ENCODE data around the gene ST3GAL5. TPM values are rescaled to one million over a fixed set of nuclear protein-coding genes. Genes with fewer than 3 reads are reported as not detected.

The ST3GAL5 gene
- polyA plus RNA-seq, 5 donors = 81.2 to 102 (median 84.0) TPM

DNA sequence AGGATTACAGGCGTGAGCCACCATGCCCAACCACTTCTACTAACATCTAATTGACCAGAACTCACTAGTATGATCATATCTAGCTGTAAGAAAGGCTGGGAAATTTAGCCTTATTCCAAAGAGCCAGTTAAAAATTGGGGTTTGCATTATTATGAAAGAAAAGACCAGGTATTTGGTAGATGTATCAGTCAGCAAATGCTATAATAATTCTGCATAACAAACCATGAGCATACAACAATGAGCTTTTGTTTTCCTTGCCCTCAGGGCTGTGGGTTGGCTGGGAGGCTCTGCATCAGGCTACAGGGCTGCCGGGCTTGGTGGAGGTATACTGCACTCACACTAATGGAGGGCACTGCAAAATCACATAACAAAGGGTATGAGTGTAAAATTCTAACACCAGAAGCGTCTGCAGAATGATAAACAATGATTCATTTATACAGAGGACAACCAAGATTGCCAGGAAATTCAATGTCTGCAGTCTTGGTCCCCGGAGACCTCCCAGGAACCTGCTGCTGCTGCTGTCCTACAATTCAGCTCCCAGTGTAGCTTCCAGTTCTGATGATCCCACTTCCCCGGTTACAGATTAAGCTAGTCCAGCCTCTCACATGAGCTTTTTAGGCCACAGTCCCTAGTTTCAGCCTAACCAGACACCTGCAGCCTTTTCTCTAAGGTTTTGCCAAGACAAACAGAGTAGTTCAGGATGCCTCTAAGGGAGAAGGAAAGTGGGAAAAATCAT lies 32.2 kb upstream of the ST3GAL5 start:
- no peak for DNase-seq

DNA sequence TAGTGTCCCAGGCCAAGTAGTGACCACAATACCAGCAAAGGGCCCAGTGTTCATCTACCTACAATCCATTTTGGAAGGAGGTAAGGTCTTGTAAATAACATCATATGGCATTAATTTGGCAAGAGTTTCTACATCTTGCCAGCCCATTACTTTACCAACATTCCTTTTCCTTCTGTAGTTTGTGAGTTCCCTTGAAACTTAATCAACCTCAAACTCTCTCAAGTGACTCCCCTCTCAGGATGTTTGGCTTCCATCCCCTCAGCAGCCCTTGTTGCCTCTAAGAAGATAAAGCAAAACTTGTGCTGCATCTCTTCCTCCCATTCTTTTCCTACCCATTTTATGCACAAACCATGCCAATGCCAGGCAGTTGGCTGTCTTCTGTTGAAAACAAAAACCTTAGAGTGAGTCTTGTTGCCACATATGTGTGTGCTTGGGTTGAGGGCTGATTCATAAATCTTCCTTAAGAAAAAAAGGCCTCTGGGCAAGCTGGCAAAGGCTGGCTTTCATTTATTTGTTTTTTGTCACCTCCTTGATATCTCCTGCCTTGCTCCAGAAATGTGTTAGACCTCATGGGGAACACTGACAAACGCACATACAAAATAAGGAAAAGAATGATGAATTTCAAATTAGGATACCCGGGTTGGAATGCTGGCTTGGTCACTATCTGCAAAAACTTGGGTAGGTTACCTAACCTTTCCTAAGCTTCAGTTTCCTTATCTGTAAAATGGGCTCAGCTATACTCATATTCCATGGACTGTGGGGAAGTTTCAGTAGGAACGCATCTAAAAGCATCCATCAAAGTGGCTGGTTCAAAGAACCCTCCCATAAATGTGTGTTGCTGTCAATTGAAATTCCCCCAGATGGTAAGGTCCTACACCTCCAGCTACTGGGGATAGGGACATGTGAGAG lies 29.4 kb upstream of the ST3GAL5 start:
- no peak for DNase-seq

DNA sequence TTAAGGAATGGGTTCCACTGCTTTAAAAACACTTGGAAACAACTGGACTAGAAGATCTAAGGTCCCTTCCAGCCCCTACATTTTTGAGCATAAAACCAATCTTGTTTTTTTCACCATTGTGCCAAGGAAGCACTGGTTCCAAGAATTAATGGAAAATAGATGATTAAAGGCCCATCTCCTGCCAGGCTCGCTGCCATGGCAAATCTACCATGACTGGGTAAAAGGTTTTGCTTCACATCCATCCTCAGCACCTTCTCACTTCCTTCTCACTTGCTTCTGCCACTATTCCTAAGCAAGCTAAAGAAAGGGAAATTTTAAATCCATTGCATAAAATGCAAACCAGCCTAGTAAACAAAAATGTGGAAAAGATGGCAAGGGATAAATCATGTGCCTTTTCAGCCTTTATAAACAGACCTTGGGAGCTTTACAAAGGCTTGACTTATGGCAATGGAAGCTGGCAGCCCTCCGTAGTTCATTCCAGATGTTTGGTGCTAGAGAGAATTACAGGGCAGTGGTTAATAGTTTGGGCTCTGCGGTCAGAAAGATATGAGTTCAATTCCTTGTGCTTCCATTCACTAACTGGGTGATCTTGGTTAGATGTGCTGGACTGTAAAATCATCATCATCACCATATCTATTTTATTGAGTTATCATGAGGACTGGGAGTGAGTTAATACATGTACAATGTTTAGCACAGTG lies 27.0 kb upstream of the ST3GAL5 start:
- no peak for DNase-seq

DNA sequence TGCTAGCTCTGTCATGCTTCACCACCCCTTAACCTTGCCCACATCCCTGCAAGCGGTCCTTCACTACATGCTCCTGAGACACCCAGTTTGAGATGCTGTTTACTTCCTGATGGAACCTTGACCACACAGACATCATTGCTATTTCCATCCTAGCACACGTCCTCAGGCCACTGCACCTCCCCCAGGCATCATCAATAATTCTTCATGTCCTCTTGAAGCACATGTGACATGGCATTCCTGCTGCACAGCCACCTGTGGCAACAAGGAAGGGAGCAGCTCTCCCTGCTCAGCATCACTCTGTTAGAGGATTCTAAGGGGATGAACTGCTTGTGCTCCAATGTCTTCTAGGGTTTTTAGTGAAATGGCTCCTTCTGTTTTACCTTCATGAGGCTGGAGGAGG lies 26.1 kb upstream of the ST3GAL5 start:
- no peak for DNase-seq

DNA sequence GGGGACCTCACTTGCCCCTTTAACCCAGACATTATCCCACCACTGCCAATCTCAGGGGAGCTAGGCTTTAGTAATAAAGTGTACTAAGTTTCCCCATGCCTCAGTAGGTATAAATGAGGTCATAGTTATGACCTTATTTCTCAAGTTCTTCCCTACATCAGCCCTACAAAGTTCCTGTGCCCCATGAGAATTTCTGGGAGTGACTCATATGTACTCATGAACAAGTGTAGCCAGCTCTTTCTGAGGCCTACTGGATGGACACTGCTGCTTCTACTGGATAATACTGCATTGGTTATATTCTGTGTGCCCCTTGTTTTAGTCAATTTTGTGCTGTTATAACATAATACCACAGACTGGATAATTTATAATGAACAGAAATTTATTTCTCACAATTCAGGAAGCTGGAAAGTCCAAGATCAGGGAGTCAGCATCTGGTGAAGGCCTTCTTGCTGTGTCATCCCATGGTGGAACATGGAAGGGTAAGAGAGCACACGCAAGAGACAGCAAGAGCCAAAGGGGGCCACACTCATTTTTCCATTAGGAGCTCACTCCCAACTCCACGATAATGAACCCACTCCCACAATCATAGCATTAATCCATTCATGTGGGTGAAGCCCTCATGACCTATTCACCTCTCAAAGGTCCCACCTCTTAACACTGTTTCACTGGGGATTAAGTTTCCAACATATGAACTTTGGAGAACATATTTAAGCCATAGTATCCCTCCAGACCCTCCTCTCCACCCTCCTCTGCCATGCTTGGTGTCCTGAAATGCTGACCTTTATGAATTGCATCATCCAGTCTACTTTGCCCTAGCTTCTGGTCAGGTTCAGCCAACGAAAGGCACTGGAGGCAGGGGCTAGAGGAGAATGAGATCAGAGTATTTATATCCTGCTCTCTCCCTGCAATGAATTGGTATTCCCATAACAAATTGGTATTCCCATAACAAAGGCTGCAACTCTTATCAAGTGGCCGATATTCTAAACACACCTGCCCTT lies 25.4 kb upstream of the ST3GAL5 start:
- no peak for DNase-seq

DNA sequence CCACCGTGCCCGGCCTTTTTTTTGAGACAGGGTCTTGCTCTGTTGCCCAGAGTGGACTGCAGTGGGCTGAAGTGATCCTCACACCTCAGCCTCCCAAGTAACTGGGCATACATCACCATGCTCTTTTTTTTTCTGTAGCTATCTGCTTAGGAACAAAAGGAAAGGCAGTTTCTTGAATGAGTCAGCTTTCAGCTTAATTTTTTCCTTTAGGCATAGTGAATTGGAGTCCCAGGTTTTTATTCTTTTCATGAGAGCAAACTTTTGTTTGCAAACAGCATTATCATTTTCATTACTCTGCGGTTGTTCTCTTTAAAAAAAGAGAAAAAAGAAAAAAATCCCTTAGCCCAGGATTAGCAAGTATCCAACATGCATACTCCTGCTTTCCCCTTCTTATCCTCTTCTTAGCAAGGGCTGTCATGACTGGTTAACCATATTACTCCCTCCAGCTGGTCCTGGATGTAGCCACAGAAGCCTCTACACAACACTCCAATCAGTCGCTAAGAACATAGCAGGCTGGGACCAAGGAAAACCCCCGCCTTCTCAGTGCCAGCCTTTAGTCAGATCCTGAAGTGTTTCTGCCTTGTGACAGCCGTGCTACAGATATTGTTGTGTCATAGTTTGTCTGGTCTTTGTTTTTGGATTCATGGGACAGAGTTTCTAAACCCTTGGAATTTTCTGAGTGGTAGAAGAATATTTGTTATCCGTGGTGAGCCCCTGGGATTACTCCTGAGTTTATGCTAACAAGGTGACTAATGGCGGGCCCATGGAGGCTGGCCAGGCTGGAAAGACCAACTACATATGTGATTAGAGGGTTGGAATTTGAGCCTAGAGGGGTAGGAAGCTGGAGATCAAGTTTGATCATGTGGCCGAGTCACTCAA lies 23.3 kb upstream of the ST3GAL5 start:
- DNase-seq = no peak

DNA sequence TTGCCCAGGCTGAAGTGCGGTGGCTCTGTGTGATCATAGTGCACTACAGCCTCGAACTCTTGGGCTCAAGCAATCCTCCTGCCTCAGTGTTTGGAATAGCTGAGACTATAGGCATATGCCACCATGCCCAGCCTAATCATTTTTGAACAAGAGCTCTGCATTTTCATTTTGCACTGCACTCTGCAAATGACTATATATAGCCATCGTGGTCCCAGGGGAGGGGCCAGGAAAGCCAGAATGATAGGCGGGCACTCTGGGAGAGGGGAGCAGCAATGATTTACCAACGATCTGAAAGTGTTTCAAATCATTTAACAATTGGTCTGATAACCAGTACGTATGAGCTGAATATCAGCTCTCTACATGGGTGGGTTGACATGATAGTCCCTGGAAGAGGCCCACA lies 22.3 kb upstream of the ST3GAL5 start:
- no peak for DNase-seq

DNA sequence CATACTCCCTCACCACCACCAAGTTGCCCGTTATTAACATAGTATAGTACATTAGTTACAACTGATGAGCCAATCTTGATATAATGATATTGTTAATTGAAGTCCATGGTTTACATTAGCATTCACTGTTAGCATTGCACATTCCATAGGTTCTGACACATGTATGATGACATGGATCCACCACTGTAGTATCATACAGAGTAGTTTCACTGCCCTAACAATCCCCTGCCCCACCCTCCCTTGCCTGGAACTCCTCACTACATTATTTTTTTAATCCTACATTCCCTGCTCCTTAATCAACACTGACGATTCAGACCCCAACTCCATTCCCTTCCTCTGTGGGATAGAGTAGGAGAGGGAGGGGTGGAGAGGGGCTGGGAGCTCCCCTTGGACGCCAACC lies 20.2 kb upstream of the ST3GAL5 start:
- no peak for DNase-seq

DNA sequence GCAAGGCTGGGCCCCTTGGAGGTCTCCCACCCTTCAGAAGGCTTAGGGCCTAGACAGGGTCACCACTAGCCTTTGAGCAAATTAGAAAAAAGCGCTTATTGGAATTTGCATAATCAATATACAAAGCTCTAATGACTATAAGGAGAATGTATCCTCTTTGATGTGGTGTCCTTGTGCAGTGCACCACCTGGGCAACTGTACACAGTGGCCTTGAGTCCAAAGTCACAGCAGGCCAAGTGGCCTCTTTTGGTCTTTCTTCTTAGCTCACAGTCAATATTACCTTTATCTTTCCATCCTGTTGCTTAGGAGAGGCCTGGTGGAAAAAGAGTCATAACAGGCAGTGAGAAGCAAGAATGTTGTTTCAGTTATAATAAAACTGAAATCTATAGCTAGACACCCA lies 19.7 kb upstream of the ST3GAL5 start:
- DNase-seq = no peak

DNA sequence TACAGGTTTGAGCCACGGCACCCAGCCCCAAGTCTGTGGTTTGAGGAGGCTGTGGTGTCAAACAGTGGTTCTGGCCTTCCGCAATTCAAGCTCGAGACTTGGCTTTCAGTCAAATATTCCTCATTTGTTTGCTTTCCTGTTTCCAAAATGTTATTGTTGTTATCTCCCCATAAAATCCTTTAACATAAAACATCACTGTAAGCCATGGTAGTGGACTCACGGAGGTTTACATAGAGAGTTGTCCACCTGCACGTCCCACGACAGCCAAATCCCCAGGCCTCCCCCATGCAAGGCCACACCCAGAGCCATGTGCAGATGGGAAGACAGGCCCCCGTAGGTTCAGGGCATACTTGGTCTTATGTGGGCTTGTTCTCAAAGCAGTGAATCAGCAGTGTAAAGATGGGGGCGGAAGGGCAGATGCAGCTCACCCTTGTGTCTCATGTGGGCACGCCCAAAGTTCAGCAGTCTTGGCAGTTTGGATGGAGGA lies 18.9 kb upstream of the ST3GAL5 start:
- no peak for DNase-seq

DNA sequence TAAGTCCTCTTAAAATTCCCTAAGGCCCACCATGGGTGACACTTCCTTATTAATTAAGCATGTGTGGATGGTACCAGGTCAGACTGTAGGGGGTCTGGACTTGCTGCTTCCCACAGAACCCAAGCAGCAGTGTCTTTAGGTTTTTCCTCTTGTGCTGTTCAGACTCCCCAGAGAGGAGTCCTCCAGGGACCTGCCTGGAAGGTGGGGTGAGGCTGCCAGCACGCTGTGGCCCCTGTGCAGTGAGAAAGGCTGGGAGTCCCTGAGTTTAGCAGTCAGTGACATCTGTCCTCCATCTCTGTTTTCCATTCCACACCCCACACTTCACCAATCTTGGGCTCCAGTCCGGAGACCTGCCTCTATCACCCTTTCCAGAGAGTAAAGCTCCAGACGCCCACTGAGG lies 18.0 kb upstream of the ST3GAL5 start:
- DNase-seq = no peak

DNA sequence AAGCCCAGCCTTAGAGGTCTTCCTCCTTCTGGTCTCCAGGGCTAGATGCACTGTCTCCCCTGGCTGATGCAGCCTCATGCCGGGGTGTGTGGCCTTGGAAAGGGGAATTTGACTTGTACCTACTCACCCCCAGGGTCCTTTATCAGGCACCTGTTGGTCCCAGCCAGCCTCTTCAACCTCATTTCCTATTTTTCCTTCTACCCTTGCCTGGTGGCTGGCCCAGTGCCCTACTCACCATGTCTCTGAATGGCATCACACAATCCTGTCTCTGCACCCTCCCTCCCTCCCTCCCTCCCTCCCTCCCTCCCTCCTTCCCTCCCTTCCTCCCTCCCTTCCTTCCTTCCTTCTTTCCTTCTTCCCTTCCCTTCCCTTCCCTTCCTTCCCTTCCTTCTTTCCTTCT lies 17.1 kb upstream of the ST3GAL5 start:
- DNase-seq = no peak

DNA sequence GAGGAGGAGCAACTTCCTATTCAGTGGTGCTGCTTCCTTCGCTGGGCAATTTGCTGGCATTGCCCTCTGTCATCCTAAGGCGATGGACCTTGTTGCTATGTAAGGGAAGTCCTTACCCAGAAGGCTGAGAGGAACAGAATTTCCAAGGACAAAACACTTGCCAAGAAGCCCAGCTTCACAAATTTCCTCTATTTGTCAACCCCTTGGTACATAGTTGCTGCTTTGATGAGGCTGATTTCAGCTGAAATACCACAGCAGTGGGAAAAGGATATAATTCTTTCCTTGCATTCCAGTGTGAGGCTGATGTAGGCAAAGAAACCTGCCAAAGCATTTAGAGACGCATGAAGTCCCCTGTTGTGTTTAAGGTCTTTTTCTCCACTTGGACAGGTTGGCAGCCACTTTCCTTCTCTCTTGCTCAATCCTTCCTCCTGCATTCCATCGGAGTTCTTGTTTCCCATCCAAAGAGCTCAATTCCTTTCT lies 16.4 kb upstream of the ST3GAL5 start:
- no peak for DNase-seq

DNA sequence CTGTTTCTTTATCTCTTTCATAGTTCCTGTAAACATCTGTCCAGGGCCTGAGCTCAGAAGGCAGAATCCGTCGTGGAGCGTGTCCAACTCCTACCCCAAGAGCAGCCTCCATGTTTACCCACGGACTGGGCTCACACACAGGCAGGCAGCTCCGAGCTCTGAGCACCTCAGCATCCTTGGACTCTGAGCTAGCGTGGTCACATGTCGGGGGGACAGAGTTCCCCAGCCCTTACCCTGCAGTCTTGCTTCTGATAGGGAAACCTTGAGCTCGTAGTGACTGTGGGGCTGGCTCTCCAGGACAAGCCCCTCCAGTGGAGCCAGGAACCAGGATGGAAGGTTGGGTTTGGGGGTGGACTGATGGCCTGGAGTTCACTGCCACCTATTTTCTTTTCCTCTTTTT lies 15.1 kb upstream of the ST3GAL5 start:
- no peak for DNase-seq

DNA sequence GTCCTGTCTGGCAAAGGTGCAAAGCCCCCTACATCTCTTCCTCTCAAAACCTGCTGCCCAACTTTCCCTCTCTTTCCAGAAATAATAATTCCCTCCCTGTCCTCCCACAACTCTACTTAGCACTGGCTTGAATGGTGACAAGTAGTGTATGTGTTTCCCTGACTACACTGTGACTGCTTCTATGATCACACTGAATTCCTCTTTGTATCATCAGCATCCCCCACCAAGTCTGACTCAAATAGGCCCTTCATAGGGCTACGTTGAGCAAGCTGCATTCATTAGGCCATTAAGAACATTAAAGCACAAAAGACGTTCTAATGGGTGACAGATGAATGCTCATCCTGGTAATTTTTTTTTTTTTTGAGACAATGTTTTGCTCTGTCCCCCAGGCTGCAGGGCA lies 13.7 kb upstream of the ST3GAL5 start:
- no peak for DNase-seq

DNA sequence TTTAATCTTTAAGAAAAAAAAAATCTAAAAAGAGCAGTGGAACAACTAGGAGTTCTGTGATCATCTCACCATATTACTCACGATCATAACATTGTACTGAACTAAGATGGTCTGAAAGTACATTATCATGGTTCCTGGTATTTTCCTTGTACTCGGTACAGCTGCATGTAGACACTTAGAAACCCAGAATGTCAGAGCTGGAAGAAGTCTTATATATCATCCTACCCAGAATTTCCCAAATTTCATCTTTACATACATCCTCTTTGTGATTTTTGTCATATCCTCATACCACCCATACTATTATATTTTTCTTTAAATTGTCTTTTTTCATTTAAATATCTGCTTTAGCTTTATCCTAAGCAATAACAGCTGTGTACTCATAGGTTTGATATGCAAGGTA lies 12.4 kb upstream of the ST3GAL5 start:
- DNase-seq = no peak

DNA sequence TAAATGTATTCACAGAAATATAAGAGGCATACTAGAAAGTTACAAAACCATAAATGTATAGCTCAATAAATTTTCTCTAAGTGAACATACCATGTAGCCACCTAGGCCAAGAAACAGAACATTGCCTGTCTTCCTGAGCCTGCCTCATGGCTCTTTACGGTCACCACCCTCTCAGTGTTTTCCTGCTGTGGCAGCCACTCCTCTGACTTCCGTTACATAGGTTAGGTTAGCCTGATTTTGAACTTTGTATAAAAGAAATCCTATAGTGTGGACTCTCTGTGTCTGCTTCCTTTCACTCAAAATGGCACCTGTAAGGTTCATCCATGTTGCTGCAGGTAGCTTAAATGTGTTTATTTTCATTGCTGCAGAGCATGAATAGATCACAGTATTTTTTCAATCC lies 11.6 kb upstream of the ST3GAL5 start:
- no peak for DNase-seq

DNA sequence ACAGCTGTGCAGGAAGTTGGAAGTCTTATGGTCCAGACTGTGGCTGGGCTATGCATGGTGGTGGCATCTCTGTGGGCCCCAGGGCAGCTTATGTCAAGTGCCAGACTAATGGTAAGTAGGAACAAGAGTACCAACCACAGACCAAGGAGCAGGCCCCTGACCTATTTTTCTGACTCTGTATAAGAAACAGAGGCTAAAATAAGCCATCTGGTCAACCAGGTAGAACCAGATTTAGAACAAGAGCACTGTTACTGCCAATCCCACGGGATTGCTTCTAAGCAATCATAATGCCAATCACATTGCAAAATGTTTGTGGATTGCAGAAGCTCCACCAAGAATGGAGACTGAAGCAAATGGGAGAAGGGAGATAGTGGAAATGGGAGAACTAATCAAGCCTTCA lies 11.1 kb upstream of the ST3GAL5 start:
- no peak for DNase-seq

DNA sequence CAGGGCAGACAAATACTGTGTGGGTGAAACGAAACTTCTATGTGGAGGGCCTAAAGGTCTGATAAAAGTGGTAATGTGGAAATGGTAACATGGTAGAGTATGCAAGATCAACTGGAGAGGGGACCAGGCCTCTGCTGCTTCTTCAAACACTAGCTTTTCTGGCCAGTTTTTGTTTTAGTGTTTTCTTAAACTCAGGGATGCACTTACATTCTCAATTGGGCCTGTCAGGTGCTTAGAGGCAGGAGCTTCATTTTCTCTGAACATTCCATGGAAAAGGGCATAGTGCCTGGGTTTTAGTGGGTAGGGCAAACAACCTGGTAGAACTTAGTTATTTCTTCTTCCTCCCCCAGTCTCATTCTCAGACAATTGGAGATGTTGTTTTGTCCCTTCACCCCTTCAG lies 10.5 kb upstream of the ST3GAL5 start:
- DNase-seq = no peak

DNA sequence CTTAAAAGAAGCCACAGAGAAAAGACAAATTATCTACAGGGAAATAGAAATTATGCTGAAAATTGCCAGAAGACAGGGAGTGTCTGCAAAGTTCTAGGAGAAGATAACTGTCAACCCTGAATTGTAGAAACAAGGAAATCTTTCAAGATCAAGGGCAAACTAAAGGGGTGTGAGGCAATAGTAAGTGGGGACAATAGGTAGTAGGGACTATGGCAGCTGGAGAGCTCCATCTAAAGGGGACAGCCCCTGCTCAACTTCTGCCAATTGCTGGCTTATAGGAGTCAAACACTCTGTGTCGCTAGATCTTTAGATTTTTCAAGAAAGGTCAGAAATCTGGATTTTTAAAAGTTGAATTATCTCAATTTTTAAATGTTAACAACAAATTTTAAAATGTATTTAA lies 10.1 kb upstream of the ST3GAL5 start:
- DNase-seq = no peak

Data from right lung (tissue), 5 donors.